ENCODE results near the gene ISG15. TPM values are rescaled to one million over a fixed set of nuclear protein-coding genes. Genes with fewer than 3 reads are reported as not detected.
A peak's percentile ranks its signal among the peaks of the same experiment; 100 is the strongest.

The ISG15 gene
- total and polyA plus RNA-seq, 9 of the 15 experiments (the other 6 are each of a cell fraction or from before 2014, with no cell fraction given), result 0.40 to 58.3 (median 12.2) TPM

DNA sequence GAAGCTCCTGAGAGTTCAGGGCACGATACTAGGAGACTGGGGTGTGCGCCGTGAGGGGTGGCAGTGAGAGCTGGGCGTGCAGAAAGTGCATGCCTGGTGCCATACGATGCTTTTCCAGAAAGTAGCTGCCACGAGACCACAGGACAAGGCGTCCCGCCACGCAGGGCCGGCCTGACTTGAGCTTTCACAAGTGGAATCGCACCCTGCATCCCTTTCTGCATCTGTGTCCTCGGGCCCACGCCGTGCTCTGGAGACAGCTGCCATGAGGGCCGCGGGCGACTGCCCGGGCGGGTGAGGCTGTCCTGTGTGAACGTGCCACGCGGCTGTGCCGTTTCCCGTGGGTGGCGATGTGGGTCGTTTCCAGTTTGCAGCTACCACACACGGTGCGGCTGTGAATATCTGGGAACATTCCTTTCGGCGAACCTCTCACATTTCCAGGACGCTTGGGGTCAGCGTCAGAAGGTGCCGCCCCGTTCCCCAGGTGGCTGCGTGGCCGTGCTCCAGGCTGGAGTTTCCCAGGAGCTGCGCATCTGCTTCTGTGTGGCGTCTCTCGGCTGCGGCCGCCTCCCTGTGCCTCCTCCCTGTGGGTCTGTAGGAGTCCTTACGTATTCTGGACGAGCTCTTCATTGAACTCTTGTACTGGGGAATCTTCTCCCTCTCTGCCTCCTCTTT lies 30.4 kb upstream of the ISG15 start:
- H3K9ac ChIP-seq (ENCODE audit: insufficient read depth in 1 of 2, low read depth in 2 of 2, low read length in 2 of 2), result peak overlapping the region in 1 of 2 experiments; percentile 37; a peak in 1 of 4 replicates
- ATAC-seq, result no peak
- H3K79me2 ChIP-seq (ENCODE audit: control insufficient read depth, insufficient read depth, low read length), result no peaks in the 10 kb centered on the region
- intact Hi-C loops (cut with micrococcal nuclease), result loop anchor here (10.0 kb wide), 1 partner anchor 312 kb away; no protein-coding TSS in a partner anchor
- ChIA-PET CTCF (ENCODE audit: low intra/inter-chr PET ratio) (interaction anchor here (2.9 kb wide), 1 partner anchor 81 kb away, joined by 27 read pairs; no protein-coding TSS in a partner anchor), POLR2A (interaction anchor here (0.6 to 1.7 kb wide), 7 partner anchors 12 to 351 kb away, joined by 3 to 8 read pairs (median 4); partner anchors contain the start of genes PLEKHN1 and TNFRSF18)
- peaks cover 13% of the 10 kb centered on the region for H4K20me1 ChIP-seq (replicated peaks; ENCODE audit: control insufficient read depth, insufficient read depth, low read length)
- peaks cover 39 to 60% of the 10 kb centered on the region in 2 experiments; a peak in 4 of 5 replicates for H3K27me3 ChIP-seq (ENCODE audit: control insufficient read depth in 2 of 2, insufficient read depth in 2 of 2, low read length in 2 of 2)
- H3K9me3 ChIP-seq (replicated peaks; ENCODE audit: control insufficient read depth, insufficient read depth, low read depth, low read length), result no peaks in the 10 kb centered on the region
- no peak for FAIRE-seq
- 12% methylated on average over 43 of the region's 43 CpGs for WGBS (ENCODE audit: insufficient coverage, low coverage, missing lambda C conversion rate)
- no peak overlapping the region for H3K4me2 ChIP-seq (ENCODE audit: insufficient read depth, low read length)
- no peaks in the 10 kb centered on the region for H3K9me1 ChIP-seq (ENCODE audit: control insufficient read depth, insufficient read depth, low read length)
- no peak overlapping the region for H3K27ac ChIP-seq (ENCODE audit: extremely low read depth, low read depth, low read length)
- DNase-seq (ENCODE audit: extremely low read depth in 1 of 4, low spot score in 3 of 4), result no peak
- TF ChIP-seq SAFB (IDR thresholded peaks at IDR 0.05; ENCODE audit: borderline replicate concordance, low read depth, low read length), result peak; percentile 40; the same call in 1 of the 2 replicates
- TF ChIP-seq MEF2A (IDR thresholded peaks at IDR 0.05; ENCODE audit: control insufficient read depth, low read depth, low read length), result no peak
- TF ChIP-seq PCBP2 (IDR thresholded peaks at IDR 0.05; ENCODE audit: low read depth, low read length, poor library complexity, severe bottlenecking), result no peak
- TF ChIP-seq, protein P1, sequence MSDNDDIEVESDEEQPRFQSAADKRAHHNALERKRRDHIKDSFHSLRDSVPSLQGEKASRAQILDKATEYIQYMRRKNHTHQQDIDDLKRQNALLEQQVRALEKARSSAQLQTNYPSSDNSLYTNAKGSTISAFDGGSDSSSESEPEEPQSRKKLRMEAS (CRISPR knock-in tag; IDR thresholded peaks at IDR 0.05), result 0 out of 2 replicates have a peak, but pooled peaks have one; percentile 14
- TF ChIP-seq NRF1 (conservative IDR thresholded peaks at IDR 0.05 in 1 of 2, IDR thresholded peaks at IDR 0.05 in 1 of 2), result peak in 1 of 2 experiments; percentile 51; a peak in 3 of 4 replicates
- no peak for TF ChIP-seq PHB (CRISPR knock-in tag; IDR thresholded peaks at IDR 0.05)
- BruUV-seq (replicated peaks), result no TSS peak
- peaks cover 0 to 61% of the 10 kb centered on the region in 2 experiments; a peak in 3 of 5 replicates for H3K4me1 ChIP-seq (replicated peaks in 1 of 2; ENCODE audit: control insufficient read depth in 2 of 2, insufficient read depth in 2 of 2, low read length in 2 of 2)
- H3K4me3 ChIP-seq, result no peak overlapping the region
- H2AFZ ChIP-seq (ENCODE audit: low read depth, low read length), result no peak overlapping the region
- in situ Hi-C loops (cut with MboI), result loop anchor here (10.0 kb wide), 1 partner anchor 82 kb away; no protein-coding TSS in a partner anchor
- no peaks in the 10 kb centered on the region for H3K36me3 ChIP-seq (ENCODE audit: control insufficient read depth, insufficient read depth, low read length)
